HEK293 (cell line): ENCODE measurements around the gene SLC25A39.

Experiments
- ZNF23 ChIP-seq: fragments of 450-650 bp; formaldehyde crosslinking; IDR thresholded peaks from 2 replicates; pipeline ENCODE4 v1.5.1; 2016; ENCODE audit warnings: missing biosample characterization, missing genetic modification characterization, borderline replicate concordance
- ZNF311 ChIP-seq: fragments of 450-650 bp; formaldehyde crosslinking; IDR thresholded peaks from 2 replicates; pipeline ENCODE4 v1.5.1; 2017; ENCODE audit warnings: missing biosample characterization, missing genetic modification characterization, borderline replicate concordance
- ZNF585B ChIP-seq: fragments of 450-650 bp; formaldehyde crosslinking; IDR thresholded peaks from 2 replicates; pipeline ENCODE4 v1.5.1; 2016; ENCODE audit warnings: missing biosample characterization, missing genetic modification characterization
- ZNF776 ChIP-seq: fragments of 450-650 bp; formaldehyde crosslinking; IDR thresholded peaks from 2 replicates; pipeline ENCODE4 v1.5.0; 2017; ENCODE audit warnings: missing biosample characterization, missing genetic modification characterization, borderline replicate concordance
- TF ChIP-seq, protein P1 (sequence below): fragments of 450-650 bp; formaldehyde crosslinking; conservative IDR thresholded peaks from 2 replicates; pipeline ENCODE4 v1.5.1; 2016; ENCODE audit warnings: low read depth, missing biosample characterization, missing genetic modification characterization
- TF ChIP-seq, protein P2 (sequence below): fragments of 450-650 bp; formaldehyde crosslinking; IDR thresholded peaks from 2 replicates; pipeline ENCODE4 v1.5.1; 2016; ENCODE audit warnings: missing biosample characterization, missing genetic modification characterization

DNA sequence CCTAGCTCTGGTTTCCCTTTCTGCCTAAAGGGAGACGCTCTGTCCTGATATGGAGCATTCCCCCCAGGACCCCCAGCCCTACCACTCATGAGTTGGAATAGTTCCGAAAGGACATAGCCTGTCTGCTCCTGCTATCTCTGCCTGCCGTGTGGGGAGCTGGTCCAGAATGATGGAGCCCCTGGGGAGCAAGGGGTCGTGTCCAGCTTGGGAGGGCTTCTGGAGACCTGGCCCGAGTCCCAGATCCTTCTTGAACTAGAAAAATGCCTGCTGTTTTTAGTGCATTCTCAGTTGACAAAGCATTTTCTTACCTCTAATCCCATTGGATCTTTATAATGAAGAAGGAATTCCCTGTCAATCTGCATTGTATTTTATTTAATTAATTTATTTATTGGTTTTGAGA, 11.3 kb upstream of the SLC25A39 start:
- TF ChIP-seq ZNF23 (no peak), ZNF776 (tag by site-specific recombination) (no peak), ZNF311 (tag by site-specific recombination) (no peak), ZNF585B (tag by site-specific recombination) (no peak)
- TF ChIP-seq, protein P1, sequence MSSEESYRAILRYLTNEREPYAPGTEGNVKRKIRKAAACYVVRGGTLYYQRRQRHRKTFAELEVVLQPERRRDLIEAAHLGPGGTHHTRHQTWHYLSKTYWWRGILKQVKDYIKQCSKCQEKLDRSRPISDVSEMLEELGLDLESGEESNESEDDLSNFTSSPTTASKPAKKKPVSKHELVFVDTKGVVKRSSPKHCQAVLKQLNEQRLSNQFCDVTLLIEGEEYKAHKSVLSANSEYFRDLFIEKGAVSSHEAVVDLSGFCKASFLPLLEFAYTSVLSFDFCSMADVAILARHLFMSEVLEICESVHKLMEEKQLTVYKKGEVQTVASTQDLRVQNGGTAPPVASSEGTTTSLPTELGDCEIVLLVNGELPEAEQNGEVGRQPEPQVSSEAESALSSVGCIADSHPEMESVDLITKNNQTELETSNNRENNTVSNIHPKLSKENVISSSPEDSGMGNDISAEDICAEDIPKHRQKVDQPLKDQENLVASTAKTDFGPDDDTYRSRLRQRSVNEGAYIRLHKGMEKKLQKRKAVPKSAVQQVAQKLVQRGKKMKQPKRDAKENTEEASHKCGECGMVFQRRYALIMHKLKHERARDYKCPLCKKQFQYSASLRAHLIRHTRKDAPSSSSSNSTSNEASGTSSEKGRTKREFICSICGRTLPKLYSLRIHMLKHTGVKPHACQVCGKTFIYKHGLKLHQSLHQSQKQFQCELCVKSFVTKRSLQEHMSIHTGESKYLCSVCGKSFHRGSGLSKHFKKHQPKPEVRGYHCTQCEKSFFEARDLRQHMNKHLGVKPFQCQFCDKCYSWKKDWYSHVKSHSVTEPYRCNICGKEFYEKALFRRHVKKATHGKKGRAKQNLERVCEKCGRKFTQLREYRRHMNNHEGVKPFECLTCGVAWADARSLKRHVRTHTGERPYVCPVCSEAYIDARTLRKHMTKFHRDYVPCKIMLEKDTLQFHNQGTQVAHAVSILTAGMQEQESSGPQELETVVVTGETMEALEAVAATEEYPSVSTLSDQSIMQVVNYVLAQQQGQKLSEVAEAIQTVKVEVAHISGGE (tag by site-specific recombination) = no peak
- TF ChIP-seq, protein P2, sequence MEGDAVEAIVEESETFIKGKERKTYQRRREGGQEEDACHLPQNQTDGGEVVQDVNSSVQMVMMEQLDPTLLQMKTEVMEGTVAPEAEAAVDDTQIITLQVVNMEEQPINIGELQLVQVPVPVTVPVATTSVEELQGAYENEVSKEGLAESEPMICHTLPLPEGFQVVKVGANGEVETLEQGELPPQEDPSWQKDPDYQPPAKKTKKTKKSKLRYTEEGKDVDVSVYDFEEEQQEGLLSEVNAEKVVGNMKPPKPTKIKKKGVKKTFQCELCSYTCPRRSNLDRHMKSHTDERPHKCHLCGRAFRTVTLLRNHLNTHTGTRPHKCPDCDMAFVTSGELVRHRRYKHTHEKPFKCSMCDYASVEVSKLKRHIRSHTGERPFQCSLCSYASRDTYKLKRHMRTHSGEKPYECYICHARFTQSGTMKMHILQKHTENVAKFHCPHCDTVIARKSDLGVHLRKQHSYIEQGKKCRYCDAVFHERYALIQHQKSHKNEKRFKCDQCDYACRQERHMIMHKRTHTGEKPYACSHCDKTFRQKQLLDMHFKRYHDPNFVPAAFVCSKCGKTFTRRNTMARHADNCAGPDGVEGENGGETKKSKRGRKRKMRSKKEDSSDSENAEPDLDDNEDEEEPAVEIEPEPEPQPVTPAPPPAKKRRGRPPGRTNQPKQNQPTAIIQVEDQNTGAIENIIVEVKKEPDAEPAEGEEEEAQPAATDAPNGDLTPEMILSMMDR (tag by site-specific recombination) = no peak
